Measurements from ENCODE around the gene SLC39A11. TPM values are rescaled to one million over a fixed set of nuclear protein-coding genes. Genes with fewer than 3 reads are reported as not detected.

SLC39A11 gene
- total RNA-seq, 1 experiment from 2014 or later = 57.1 TPM

DNA sequence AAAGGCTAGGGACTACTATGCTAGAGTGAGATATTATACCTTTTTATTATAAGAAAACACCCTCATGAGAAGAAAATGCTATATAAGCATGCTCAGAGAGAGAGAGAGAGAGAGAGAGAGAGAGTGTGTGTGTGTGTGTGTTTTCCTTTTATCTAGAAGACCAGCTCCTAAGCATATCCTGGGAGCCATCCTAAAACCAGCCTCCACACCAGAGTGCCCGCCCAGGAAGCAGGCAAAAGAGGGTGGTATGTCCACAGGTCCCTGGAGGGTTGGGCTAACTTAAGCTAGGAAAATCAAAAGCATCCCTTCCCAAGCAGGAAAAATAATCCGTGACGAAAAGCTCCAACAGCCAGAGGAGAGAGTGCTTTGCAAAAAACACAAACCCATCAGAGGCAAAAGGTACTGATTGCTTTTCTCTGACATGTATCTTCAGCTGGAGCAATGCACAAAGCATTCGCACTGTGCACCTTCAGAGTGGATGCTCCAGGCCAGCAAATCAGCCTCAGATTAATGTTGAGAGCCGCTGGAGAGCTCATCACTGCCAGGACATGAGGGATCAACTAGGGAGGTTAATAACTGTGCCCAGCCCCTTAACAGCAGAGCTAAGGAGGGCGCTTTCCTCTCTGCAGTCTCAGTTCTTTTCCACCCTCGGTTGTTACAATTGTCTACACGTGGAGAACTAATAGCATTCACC lies 125.1 kb downstream of the SLC39A11 start:
- Histone ChIP-seq H2AFZ (no peak overlapping the region), H3K9me2 (ENCODE audit: insufficient read depth) (no peaks in the 10 kb centered on the region), H3K4me2 (no peak overlapping the region), H3K4me3 (no peak overlapping the region), H4K20me1 (ENCODE audit: insufficient read depth) (0 out of 2 replicates have a peak, but pooled peaks cover 4% of the 10 kb centered on the region), H3K27ac (no peak overlapping the region), H3K9me3 (ENCODE audit: insufficient read depth, low read depth) (no peaks in the 10 kb centered on the region), H3K79me2 (ENCODE audit: low read depth) (no peaks in the 10 kb centered on the region; the same call in 1 of the 2 replicates), H3F3A (ENCODE audit: insufficient read depth, low read depth) (no peaks in the 10 kb centered on the region; the same call in 1 of the 2 replicates), H3K4me1 (replicated peaks; ENCODE audit: insufficient read depth) (peaks cover 11% of the 10 kb centered on the region), H3K36me3 (ENCODE audit: low read depth) (no peaks in the 10 kb centered on the region), H3K27me3 (ENCODE audit: insufficient read depth, low read depth) (no peaks in the 10 kb centered on the region)
- DNase-seq = no peak
- no TSS peak for BruUV-seq (replicated peaks)
- POLR2A ChIA-PET (ENCODE audit: unreplicated experiment) = interaction anchor here (0.7 kb wide), 1 partner anchor 51 kb away, joined by 24 read pairs; no protein-coding TSS in a partner anchor
- intact Hi-C loops (cut with micrococcal nuclease; ENCODE audit: unreplicated experiment) = no loop called here
- CTCF ChIA-PET = interaction anchor here (0.5 kb wide), 1 partner anchor 76 kb away, joined by 3 read pairs; no protein-coding TSS in a partner anchor
- no peak for TF ChIP-seq EZH2 (IDR thresholded peaks at IDR 0.05; ENCODE audit: low read depth)
- TF ChIP-seq, protein P1, sequence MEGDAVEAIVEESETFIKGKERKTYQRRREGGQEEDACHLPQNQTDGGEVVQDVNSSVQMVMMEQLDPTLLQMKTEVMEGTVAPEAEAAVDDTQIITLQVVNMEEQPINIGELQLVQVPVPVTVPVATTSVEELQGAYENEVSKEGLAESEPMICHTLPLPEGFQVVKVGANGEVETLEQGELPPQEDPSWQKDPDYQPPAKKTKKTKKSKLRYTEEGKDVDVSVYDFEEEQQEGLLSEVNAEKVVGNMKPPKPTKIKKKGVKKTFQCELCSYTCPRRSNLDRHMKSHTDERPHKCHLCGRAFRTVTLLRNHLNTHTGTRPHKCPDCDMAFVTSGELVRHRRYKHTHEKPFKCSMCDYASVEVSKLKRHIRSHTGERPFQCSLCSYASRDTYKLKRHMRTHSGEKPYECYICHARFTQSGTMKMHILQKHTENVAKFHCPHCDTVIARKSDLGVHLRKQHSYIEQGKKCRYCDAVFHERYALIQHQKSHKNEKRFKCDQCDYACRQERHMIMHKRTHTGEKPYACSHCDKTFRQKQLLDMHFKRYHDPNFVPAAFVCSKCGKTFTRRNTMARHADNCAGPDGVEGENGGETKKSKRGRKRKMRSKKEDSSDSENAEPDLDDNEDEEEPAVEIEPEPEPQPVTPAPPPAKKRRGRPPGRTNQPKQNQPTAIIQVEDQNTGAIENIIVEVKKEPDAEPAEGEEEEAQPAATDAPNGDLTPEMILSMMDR (conservative IDR thresholded peaks at IDR 0.05) = no peak

DNA sequence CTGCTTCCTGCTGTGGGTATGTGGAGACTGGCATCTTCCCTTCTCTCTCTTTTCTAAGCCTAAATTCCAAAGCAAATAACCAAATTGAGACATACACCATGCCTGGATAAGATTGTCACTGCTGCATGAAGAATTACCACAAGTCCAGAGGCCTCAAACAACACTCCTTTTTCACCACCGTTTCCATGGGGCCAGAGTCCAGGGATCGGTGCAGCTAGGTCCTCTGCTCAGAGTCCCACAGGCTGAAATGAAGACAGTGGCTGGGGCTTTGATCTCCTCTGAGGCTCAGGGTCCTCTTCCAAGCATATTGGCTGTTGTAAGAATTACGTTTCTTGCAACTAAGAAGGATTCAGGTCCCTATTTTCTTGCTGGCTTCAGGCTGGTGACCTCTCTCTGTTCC lies 130.4 kb downstream of the SLC39A11 start:
- no peaks in the 10 kb centered on the region for H3K4me1 ChIP-seq (replicated peaks; ENCODE audit: insufficient read depth)
- BruUV-seq (replicated peaks) = no TSS peak
- H3K27ac ChIP-seq = no peak overlapping the region
- no peaks in the 10 kb centered on the region for H3K27me3 ChIP-seq (ENCODE audit: insufficient read depth, low read depth)
- 0 out of 2 replicates have a peak, but pooled peaks cover 4% of the 10 kb centered on the region for H4K20me1 ChIP-seq (ENCODE audit: insufficient read depth)
- CTCF ChIA-PET = interaction anchor here (0.6 kb wide), 1 partner anchor 118 kb away, joined by 3 read pairs; no protein-coding TSS in a partner anchor
- H3K36me3 ChIP-seq (ENCODE audit: low read depth) = no peaks in the 10 kb centered on the region
- H3F3A ChIP-seq (ENCODE audit: insufficient read depth, low read depth) = no peaks in the 10 kb centered on the region; the same call in 1 of the 2 replicates
- DNase-seq = no peak
- no peaks in the 10 kb centered on the region for H3K79me2 ChIP-seq (ENCODE audit: low read depth)
- H3K4me3 ChIP-seq = no peak overlapping the region
- no peaks in the 10 kb centered on the region; the same call in 1 of the 2 replicates for H3K9me3 ChIP-seq (ENCODE audit: insufficient read depth, low read depth)
- H3K4me2 ChIP-seq = no peak overlapping the region
- no peak overlapping the region for H2AFZ ChIP-seq
- TF ChIP-seq, protein P1 (conservative IDR thresholded peaks at IDR 0.05) = no peak
- TF ChIP-seq EZH2 (IDR thresholded peaks at IDR 0.05; ENCODE audit: low read depth) = no peak
- no peaks in the 10 kb centered on the region for H3K9me2 ChIP-seq (ENCODE audit: insufficient read depth)
- POLR2A ChIA-PET (ENCODE audit: unreplicated experiment) = no interaction called here
- intact Hi-C loops (cut with micrococcal nuclease; ENCODE audit: unreplicated experiment) = no loop called here

DNA sequence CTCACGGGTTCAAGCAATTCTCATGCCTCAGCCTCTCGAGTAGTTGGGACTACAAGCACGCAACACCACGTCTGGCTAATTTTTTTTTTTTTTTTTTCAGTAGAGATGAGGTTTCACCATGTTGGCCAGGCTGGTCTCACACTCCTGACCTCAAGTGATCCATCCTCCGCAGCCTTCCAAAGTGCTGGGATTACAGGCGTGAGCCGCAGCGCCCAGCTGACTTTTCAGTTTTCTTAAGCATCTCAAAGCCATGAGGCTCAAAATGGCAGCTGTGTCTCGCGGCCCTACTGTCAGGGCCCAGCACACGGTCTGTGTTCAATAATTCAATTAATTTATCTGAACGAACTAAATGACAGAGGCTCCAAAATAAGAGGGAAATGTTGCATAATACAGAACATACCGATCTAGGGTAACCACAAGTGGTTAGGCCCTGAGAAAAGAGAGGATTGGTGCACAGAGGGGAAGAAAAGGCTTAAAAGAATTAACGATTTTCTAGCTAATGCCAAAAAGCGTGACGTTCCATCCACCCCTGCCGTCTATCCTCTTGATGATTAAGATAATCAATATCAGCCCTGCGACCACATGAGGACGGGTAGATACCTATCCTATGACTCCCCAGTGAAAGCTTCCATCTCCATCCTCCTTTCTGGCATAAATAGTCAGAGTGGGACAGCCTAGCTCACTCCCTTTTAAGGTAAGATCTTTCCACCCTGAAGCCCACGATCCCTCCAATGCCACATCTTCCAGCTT lies 136.9 kb downstream of the SLC39A11 start:
- Histone ChIP-seq H3K9me3 (ENCODE audit: insufficient read depth, low read depth) (no peaks in the 10 kb centered on the region; the same call in 1 of the 2 replicates), H3K79me2 (ENCODE audit: low read depth) (no peaks in the 10 kb centered on the region), H3K36me3 (ENCODE audit: low read depth) (no peaks in the 10 kb centered on the region), H3F3A (ENCODE audit: insufficient read depth, low read depth) (no peaks in the 10 kb centered on the region), H3K27me3 (ENCODE audit: insufficient read depth, low read depth) (no peaks in the 10 kb centered on the region), H2AFZ (no peak overlapping the region), H3K9me2 (ENCODE audit: insufficient read depth) (no peaks in the 10 kb centered on the region), H3K4me2 (no peak overlapping the region), H3K27ac (no peak overlapping the region), H3K4me1 (replicated peaks; ENCODE audit: insufficient read depth) (no peaks in the 10 kb centered on the region), H3K4me3 (no peak overlapping the region), H4K20me1 (ENCODE audit: insufficient read depth) (no peaks in the 10 kb centered on the region)
- CTCF ChIA-PET = no interaction called here
- no TSS peak for BruUV-seq (replicated peaks)
- intact Hi-C loops (cut with micrococcal nuclease; ENCODE audit: unreplicated experiment) = no loop called here
- POLR2A ChIA-PET (ENCODE audit: unreplicated experiment) = no interaction called here
- no peak for TF ChIP-seq EZH2 (IDR thresholded peaks at IDR 0.05; ENCODE audit: low read depth)
- TF ChIP-seq, protein P1 (conservative IDR thresholded peaks at IDR 0.05) = no peak
- DNase-seq = no peak

All from PC-9 (cell line).